CD1c-positive myeloid dendritic cell (primary cell): ENCODE measurements around the gene SMARCAL1.
"Not testable (repeated sequence)": the region's sequence is repeated elsewhere in the genome, so short reads cannot be mapped to it uniquely, and the experiment has no call there.

Experiments used
- DNase-seq: peaks from one replicate; pipeline ENCODE4 v3.0.0-alpha.2; 2016; ENCODE audit errors: extremely low spot score

The SMARCAL1 gene

DNA sequence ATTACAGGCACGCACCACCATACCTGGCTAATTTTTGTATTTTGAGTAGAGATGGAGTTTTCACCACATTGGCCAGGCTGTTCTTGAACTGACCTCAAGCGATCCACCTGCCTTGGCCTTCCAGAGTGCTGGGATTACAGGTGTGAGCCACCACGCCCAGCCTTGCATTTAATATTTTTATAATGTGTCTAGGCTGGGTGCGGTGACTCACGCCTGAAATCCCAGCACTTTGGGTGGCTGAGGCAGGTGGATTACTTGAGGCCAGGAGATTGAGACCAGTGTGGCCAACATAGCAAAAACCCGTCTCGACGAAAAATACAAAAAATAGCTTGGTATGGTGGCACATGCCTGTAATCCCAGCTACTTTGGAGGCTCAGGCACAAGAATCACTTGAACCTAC lies 89.6 kb downstream of the SMARCAL1 start:
- DNase-seq: no peak

- DNase-seq: no peak
These were observed 90.3 kb downstream of the SMARCAL1 start for GRCh38 chr2:216502381-216503158.

GRCh38 chr2:216503159-216503629 lies 90.9 kb downstream of the SMARCAL1 start:
- DNase-seq: no peak

GRCh38 chr2:216503697-216504375 lies 91.6 kb downstream of the SMARCAL1 start:
- no peak for DNase-seq

DNA sequence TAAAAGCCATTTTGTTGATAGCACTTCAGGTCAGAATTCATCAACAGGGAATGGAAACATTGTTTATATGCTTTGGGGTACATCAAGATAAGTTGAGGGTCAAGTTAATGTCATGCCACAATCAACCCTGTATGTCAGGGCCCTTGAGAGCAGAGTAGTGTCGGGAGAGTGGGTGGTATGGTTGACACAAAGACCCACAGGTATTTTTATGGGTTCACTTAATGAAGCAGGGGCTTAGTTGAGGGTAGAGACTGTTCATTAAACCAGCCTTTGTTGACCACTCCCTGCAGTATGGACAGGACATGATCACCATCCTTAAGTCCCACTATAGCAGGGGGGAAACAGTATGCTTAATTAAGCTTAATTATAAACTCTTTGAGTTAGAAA lies 92.1 kb downstream of the SMARCAL1 start:
- DNase-seq: no peak

GRCh38 chr2:216505133-216506106 lies 93.1 kb downstream of the SMARCAL1 start:
- no peak for DNase-seq

GRCh38 chr2:216507220-216508160 lies 95.2 kb downstream of the SMARCAL1 start:
- DNase-seq: no peak

- no peak for DNase-seq
These were observed 95.9 kb downstream of the SMARCAL1 start for GRCh38 chr2:216508229-216508628.

DNA sequence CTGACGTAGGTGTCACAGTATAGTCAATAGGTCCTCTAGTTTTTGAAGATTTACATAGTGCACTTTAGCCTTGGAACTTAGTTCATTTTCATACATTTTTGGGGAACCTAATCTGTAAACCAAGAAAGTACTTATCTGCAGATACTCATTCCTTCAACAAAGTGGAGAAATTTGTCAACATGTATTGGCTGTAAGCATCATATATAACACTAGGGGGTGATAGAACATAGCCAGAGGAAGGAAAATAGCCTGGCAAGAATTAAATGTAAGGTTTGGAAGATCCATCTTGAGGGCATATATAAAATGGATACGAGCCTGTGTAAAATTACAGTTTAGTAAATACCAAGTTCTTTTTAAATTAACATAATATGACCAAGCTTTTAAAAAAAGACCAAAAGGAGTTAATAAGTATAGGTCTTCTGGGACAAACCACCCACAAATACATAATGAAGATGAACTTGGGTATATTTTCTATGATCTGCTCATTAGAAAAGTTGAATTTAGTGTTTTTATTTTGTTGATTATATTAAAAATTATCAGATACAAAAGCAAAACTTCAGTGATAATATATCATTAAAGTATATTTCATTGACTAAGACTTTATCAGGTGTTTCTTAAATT lies 104.6 kb downstream of the SMARCAL1 start:
- DNase-seq: peak; percentile 39

- DNase-seq: no peak
These were observed 105.4 kb downstream of the SMARCAL1 start for GRCh38 chr2:216517447-216518225.

- DNase-seq: not testable (repeated sequence)
These were observed 106.4 kb downstream of the SMARCAL1 start for GRCh38 chr2:216518566-216519119.

DNA sequence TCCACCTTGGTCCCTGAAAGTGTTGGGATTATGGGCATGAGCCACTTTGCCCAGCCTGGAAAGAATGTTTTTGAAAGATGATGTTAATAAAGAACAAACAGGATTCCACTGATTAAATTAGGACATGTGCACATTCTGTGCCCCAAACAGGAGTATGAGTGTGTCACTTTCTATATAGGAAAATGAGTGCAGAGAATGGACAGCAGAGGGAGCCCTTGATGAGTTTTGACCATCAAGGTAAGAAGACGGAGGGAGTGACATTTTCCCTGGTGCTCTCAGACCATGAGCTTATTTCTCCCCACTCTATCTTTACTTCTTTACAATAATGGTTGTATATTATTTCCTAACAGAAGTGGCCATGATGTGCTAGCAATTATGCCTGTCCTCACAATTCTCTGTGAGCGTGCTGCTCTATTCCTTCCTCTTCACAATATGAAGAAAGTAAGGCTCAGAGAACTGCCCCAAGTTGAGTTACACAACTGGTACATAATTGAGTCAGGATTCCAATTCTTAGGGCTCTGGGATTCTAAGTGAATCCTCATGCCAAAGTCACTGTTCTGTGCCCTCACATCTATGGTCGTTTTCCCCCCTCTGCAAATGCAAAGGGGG lies 107.0 kb downstream of the SMARCAL1 start:
- DNase-seq: peak; percentile 72

DNA sequence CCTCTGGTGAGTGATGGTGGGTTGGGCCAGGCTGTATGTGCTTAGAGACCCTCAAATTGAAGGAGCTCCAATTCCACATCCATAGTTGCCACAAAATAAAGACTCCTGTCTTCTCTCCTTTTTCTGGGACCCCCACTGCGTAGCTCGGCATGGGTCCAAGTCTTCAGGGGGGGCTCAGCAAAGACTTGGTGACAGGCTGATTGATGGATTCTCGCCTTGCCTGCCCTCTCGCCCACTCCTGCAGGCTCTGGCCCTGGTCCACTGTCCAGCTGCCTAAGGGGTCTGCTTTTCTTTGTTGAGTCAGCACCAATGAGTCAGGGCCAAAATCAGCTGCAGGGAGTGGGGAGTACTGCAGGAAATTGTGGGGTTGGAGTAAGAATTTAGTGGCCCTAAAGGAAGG lies 107.8 kb downstream of the SMARCAL1 start:
- no peak for DNase-seq

DNA sequence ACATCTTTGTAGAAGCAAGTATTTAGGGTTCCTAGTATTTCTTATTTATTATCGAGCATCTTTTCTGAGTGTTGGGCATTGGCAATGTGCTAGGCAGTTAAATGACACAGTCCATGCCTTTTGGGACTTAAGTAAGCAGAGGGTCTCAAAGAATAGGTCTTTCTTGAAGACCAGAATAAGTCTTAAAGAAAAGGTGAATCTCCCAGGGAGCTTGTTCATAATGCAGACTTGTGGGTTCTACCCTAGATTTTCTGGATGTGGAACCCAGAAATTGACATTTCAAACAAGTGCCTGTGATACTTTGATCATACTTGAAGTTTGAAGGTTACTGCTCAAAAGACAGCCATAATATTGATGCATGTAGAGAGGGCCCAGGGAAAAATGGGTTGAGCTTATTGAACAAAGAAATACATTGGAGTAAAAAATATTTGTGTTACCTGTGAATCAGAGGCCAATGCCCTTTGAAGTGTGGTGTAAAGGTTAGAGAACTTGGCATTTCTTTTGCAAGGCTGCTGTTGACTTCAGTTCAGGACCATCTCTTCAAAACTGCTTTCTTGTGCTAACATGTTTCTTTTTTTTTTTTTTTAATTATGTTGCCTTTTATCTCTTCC lies 110.7 kb downstream of the SMARCAL1 start:
- no peak for DNase-seq

DNA sequence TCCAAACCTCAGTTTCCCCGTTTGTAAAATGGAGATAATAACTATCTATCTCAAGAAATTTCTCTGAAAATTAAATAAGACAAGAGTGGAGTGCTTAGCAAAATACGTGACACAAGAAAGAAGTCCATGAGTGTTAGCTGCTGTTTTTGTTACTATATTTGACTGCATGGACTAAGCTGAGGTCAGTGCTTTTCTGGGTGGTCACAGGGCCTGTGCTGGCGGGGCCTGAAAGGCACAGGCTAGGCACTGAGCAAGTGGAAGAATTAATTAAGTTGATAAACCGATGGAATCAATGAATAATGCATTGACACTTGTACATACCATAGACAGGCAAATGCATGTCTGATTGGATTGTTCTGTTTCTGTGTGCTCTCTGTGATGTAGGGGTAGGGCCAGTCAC lies 113.7 kb downstream of the SMARCAL1 start:
- no peak for DNase-seq

DNA sequence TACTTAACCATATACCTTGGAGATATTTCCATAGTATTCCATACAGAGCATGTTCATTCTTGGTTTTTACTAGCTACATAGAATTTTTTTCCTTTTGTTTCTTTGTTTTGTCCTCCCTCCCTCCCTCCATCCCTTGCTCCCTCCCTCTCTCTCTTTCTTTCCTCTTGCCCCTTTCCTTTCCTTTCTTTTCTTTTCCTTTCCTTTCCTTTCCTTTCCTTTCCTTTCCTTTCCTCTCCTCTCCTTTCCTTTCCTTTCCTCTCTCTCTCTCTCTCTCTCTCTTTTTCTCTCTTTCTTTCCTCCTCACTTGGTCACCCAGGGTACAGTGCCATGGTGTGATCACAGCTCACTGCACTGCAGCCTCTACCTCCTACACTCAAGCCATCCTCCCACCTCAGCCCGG lies 114.7 kb downstream of the SMARCAL1 start:
- DNase-seq: no peak

DNA sequence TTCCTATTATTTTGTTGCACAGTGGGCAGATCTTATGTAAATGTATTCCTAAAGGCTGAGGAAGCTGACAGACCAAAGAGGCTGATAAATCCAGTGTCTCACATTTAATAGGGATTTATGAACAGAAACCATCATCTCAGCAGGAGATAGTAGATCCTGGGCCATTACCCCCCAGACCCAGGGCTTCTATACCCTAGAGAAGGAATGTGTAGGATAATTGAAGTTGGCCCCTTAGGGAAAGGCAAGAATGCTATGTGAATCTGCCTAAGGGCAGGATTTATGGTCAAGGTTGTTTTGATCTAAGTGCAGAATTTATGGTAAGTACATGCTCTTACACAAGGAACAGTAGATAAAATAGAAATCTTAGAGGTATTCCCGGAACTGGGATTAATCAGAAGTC lies 115.3 kb downstream of the SMARCAL1 start:
- DNase-seq: no peak

DNA sequence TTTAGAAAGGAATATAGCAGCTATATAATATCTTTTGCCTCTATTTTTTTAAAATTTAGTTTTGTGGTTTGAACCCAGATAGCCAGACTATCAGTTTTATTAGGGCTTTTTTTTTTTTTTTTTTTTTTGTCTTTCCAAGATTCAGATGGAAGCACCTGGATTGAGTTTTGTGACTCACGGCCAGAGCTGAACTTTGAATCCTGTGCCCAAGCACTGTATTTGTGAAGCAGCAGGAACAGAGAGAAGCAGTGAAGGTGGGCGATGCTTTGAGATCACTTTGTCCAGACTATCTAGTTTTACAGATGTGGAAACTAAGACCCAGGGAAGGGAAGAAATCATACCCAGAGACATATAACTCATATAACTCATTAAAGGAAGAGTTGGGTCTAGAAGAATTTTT lies 120.3 kb downstream of the SMARCAL1 start:
- no peak for DNase-seq
